GM23338 (cell line): ENCODE measurements around the gene FAM20C. TPM values are rescaled to one million over a fixed set of nuclear protein-coding genes. Genes with fewer than 3 reads are reported as not detected.

Experiments
- ATAC-seq: fragments of 200-7000 bp; cut with Tn5 transposase; 3 replicates; pipeline ENCODE4 v1.9.1; 2020
- DNase-seq: peaks from one replicate; pipeline ENCODE4 v3.0.0-alpha.2; 2015; ENCODE audit warnings: low spot score
- H2AFZ ChIP-seq: fragments of 200-600 bp; sonication (generic); 2 replicates; pipeline ENCODE4 v1.8.0; 2016; ENCODE audit warnings: antibody characterized with exemption, mild to moderate bottlenecking, moderate library complexity
- H3F3A ChIP-seq: fragments of 200-600 bp; sonication (generic); replicated peaks from 2 replicates; pipeline ENCODE4 v1.8.0; 2017; ENCODE audit warnings: antibody characterized with exemption, mixed run types, low read depth
- H3K27ac ChIP-seq: fragments of 200-600 bp; sonication (generic); 2 replicates; pipeline ENCODE4 v1.6.1; 2016; ENCODE audit warnings: low read depth
- H3K27me3 ChIP-seq: fragments of 200-600 bp; sonication (generic); 2 replicates; pipeline ENCODE4 v1.8.0; 2016; ENCODE audit warnings: mild to moderate bottlenecking, mixed run types, moderate library complexity; ENCODE audit not compliant: insufficient read depth
- H3K36me3 ChIP-seq: fragments of 200-600 bp; sonication (generic); 2 replicates; pipeline ENCODE4 v1.8.0; 2016; ENCODE audit warnings: mild to moderate bottlenecking; ENCODE audit not compliant: insufficient read depth
- H3K4me1 ChIP-seq: fragments of 200-600 bp; sonication (generic); 2 replicates; pipeline ENCODE4 v1.8.0; 2016; ENCODE audit warnings: mild to moderate bottlenecking, moderate library complexity; ENCODE audit not compliant: insufficient read depth
- H3K4me2 ChIP-seq: fragments of 200-600 bp; sonication (generic); 2 replicates; pipeline ENCODE4 v1.7.1; 2017; ENCODE audit warnings: mixed run types
- H3K4me3 ChIP-seq: fragments of 200-600 bp; sonication (generic); 2 replicates; pipeline ENCODE4 v1.6.1; 2016; ENCODE audit warnings: mixed run types
- H3K79me2 ChIP-seq: fragments of 200-600 bp; sonication (generic); replicated peaks from 2 replicates; pipeline ENCODE4 v1.8.0; 2017; ENCODE audit warnings: mild to moderate bottlenecking; ENCODE audit not compliant: insufficient read depth
- H3K9me2 ChIP-seq: fragments of 200-600 bp; sonication (generic); 2 replicates; pipeline ENCODE4 v1.8.0; 2017; ENCODE audit not compliant: insufficient read depth
- H4K20me1 ChIP-seq: fragments of 200-600 bp; sonication (generic); replicated peaks from 2 replicates; pipeline ENCODE4 v1.8.0; 2017; ENCODE audit warnings: mild to moderate bottlenecking; ENCODE audit not compliant: insufficient read depth
- H3K27ac Mint-ChIP-seq: 2 replicates; pipeline ENCODE4 v1.8.0; 2020; ENCODE audit warnings: inconsistent platforms, mild to moderate bottlenecking, moderate library complexity, mixed read lengths
- H3K27me3 Mint-ChIP-seq: 3 replicates; pipeline ENCODE4 v1.8.0; 2022; ENCODE audit warnings: low read depth, mild to moderate bottlenecking, moderate library complexity, mixed read lengths, inconsistent platforms; ENCODE audit not compliant: insufficient read depth, poor library complexity
- H3K36me3 Mint-ChIP-seq: 3 replicates; pipeline ENCODE4 v1.8.0; 2021; ENCODE audit warnings: low read depth, mild to moderate bottlenecking, inconsistent platforms, moderate library complexity, mixed read lengths
- H3K4me1 Mint-ChIP-seq: 3 replicates; pipeline ENCODE4 v1.8.0; 2020; ENCODE audit warnings: mild to moderate bottlenecking, inconsistent platforms, mixed read lengths
- H3K4me3 Mint-ChIP-seq: 3 replicates; pipeline ENCODE4 v1.8.0; 2021; ENCODE audit warnings: moderate library complexity, mild to moderate bottlenecking, inconsistent platforms, mixed read lengths
- H3K9me3 Mint-ChIP-seq: 3 replicates; pipeline ENCODE4 v1.8.0; 2020; ENCODE audit warnings: moderate library complexity, mild to moderate bottlenecking, inconsistent platforms, mixed read lengths
- CREB1 ChIP-seq: fragments of 250-450 bp; sonication (Bioruptor Pico); IDR thresholded peaks from 2 replicates; pipeline ENCODE4 v1.5.0; 2020; ENCODE audit warnings: low read depth, mild to moderate bottlenecking, moderate library complexity
- EZH2 ChIP-seq: fragments of 200-600 bp; sonication (generic); IDR thresholded peaks from one replicate; pipeline ENCODE4 v1.8.0; 2017; ENCODE audit warnings: antibody characterized with exemption, mild to moderate bottlenecking, low read depth; ENCODE audit not compliant: unreplicated experiment
- EZH2phosphoT487 ChIP-seq: fragments of 200-600 bp; sonication (generic); IDR thresholded peaks from one replicate; pipeline ENCODE4 v1.8.1; 2018; ENCODE audit warnings: antibody characterized with exemption; ENCODE audit not compliant: unreplicated experiment
- JUNB ChIP-seq: IDR thresholded peaks from one replicate; pipeline ENCODE4 v1.6.1; 2016; ENCODE audit warnings: antibody characterized with exemption; ENCODE audit not compliant: unreplicated experiment
- NANOG ChIP-seq: IDR thresholded peaks from 2 replicates; pipeline ENCODE4 v1.6.1; 2016; ENCODE audit warnings: antibody characterized with exemption, borderline replicate concordance
- POLR2AphosphoS5 ChIP-seq: IDR thresholded peaks from 2 replicates; pipeline ENCODE4 v1.6.1; 2016; ENCODE audit warnings: antibody characterized with exemption, low read depth
- STAT1 ChIP-seq: IDR thresholded peaks from one replicate; pipeline ENCODE4 v1.6.1; 2016; ENCODE audit warnings: antibody characterized with exemption; ENCODE audit not compliant: unreplicated experiment
- ZNF114 ChIP-seq: fragments of 250-450 bp; sonication (Bioruptor Pico); IDR thresholded peaks from 2 replicates; pipeline ENCODE4 v1.5.0; 2020; ENCODE audit warnings: mild to moderate bottlenecking, moderate library complexity
- ZNF331 ChIP-seq: fragments of 250-450 bp; sonication (Bioruptor Pico); IDR thresholded peaks from 2 replicates; pipeline ENCODE4 v1.5.0; 2020; ENCODE audit warnings: low read depth, mild to moderate bottlenecking, moderate library complexity
- ZNF462 ChIP-seq: fragments of 250-450 bp; sonication (Bioruptor Pico); IDR thresholded peaks from 2 replicates; pipeline ENCODE4 v1.5.0; 2020; ENCODE audit warnings: mild to moderate bottlenecking, moderate library complexity
- polyA plus RNA-seq: library from polyadenylated mRNA; unstranded; fragments of >200 nt; fragmentation: Nextera tagmentation; extraction: Ambion mirVana; gene quantifications from 2 replicates; pipeline ENCODE4 v1.2.1, GENCODE V29; 2016
- total RNA-seq: library from RNA; depleted of rRNA; stranded (reverse); fragments of >200 nt; shearing (Covaris generic); gene quantifications from 2 replicates; pipeline ENCODE4 v1.2.3, GENCODE V29; 2014
- TF ChIP-seq, protein P1 (sequence below), 2 experiments: fragments of 200-600 bp in 1 of 2; sonication (generic) in 1 of 2; conservative IDR thresholded peaks; 2 replicates each; pipeline versions ENCODE4 v1.5.1 to v1.6.1; 2016 to 2017; ENCODE audit warnings: antibody characterized with exemption in 2 of 2, low read depth in 2 of 2, mild to moderate bottlenecking in 2 of 2, moderate library complexity in 1 of 2
- TF ChIP-seq, protein P2 (sequence below): IDR thresholded peaks from 2 replicates; pipeline ENCODE4 v1.6.1; 2016; ENCODE audit warnings: antibody characterized with exemption
- TF ChIP-seq, protein P3 (sequence below): IDR thresholded peaks from one replicate; pipeline ENCODE4 v1.6.1; 2018; ENCODE audit warnings: antibody characterized with exemption; ENCODE audit not compliant: unreplicated experiment

Gene FAM20C
- total and polyA plus RNA-seq, 2 experiments from 2014 or later: 7.6 to 24.8 TPM

GRCh38 chr7:255721-256361 is 63.5 kb downstream of the FAM20C start:
- Histone ChIP-seq H3F3A (no peaks in the 10 kb centered on the region), H3K79me2 (no peaks in the 10 kb centered on the region), H3K9me2 (no peaks in the 10 kb centered on the region), H2AFZ (no peak overlapping the region), H3K4me1 (no peaks in the 10 kb centered on the region), H3K4me2 (no peak overlapping the region), H3K27me3 (no peaks in the 10 kb centered on the region), H4K20me1 (no peaks in the 10 kb centered on the region), H3K4me3 (no peak overlapping the region), H3K27ac (no peak overlapping the region), H3K36me3 (peaks cover 10% of the 10 kb centered on the region; the same call in 1 of the 2 replicates)
- DNase-seq: no peak
- H3K36me3 Mint-ChIP-seq: peaks cover 95% of the 10 kb centered on the region
- H3K4me1 Mint-ChIP-seq: no peaks in the 10 kb centered on the region; the same call in 2 of the 3 replicates
- peaks cover 73% of the 10 kb centered on the region for H3K9me3 Mint-ChIP-seq
- H3K27ac Mint-ChIP-seq: no peak overlapping the region
- TF ChIP-seq, protein P1, sequence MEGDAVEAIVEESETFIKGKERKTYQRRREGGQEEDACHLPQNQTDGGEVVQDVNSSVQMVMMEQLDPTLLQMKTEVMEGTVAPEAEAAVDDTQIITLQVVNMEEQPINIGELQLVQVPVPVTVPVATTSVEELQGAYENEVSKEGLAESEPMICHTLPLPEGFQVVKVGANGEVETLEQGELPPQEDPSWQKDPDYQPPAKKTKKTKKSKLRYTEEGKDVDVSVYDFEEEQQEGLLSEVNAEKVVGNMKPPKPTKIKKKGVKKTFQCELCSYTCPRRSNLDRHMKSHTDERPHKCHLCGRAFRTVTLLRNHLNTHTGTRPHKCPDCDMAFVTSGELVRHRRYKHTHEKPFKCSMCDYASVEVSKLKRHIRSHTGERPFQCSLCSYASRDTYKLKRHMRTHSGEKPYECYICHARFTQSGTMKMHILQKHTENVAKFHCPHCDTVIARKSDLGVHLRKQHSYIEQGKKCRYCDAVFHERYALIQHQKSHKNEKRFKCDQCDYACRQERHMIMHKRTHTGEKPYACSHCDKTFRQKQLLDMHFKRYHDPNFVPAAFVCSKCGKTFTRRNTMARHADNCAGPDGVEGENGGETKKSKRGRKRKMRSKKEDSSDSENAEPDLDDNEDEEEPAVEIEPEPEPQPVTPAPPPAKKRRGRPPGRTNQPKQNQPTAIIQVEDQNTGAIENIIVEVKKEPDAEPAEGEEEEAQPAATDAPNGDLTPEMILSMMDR (conservative IDR thresholded peaks at IDR 0.05; ENCODE audit: low read depth in 2 of 2): no peak
- TF ChIP-seq EZH2phosphoT487 (no peak), NANOG (no peak), POLR2AphosphoS5 (no peak), CREB1 (CRISPR knock-in tag) (no peak), STAT1 (no peak), ZNF114 (CRISPR knock-in tag) (no peak), ZNF331 (CRISPR knock-in tag) (no peak), ZNF462 (CRISPR knock-in tag) (no peak), EZH2 (no peak), JUNB (no peak)
- TF ChIP-seq, protein P2, sequence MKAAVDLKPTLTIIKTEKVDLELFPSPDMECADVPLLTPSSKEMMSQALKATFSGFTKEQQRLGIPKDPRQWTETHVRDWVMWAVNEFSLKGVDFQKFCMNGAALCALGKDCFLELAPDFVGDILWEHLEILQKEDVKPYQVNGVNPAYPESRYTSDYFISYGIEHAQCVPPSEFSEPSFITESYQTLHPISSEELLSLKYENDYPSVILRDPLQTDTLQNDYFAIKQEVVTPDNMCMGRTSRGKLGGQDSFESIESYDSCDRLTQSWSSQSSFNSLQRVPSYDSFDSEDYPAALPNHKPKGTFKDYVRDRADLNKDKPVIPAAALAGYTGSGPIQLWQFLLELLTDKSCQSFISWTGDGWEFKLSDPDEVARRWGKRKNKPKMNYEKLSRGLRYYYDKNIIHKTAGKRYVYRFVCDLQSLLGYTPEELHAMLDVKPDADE: no peak
- TF ChIP-seq, protein P3, sequence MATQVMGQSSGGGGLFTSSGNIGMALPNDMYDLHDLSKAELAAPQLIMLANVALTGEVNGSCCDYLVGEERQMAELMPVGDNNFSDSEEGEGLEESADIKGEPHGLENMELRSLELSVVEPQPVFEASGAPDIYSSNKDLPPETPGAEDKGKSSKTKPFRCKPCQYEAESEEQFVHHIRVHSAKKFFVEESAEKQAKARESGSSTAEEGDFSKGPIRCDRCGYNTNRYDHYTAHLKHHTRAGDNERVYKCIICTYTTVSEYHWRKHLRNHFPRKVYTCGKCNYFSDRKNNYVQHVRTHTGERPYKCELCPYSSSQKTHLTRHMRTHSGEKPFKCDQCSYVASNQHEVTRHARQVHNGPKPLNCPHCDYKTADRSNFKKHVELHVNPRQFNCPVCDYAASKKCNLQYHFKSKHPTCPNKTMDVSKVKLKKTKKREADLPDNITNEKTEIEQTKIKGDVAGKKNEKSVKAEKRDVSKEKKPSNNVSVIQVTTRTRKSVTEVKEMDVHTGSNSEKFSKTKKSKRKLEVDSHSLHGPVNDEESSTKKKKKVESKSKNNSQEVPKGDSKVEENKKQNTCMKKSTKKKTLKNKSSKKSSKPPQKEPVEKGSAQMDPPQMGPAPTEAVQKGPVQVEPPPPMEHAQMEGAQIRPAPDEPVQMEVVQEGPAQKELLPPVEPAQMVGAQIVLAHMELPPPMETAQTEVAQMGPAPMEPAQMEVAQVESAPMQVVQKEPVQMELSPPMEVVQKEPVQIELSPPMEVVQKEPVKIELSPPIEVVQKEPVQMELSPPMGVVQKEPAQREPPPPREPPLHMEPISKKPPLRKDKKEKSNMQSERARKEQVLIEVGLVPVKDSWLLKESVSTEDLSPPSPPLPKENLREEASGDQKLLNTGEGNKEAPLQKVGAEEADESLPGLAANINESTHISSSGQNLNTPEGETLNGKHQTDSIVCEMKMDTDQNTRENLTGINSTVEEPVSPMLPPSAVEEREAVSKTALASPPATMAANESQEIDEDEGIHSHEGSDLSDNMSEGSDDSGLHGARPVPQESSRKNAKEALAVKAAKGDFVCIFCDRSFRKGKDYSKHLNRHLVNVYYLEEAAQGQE: no peak
- no peak for ATAC-seq
- H3K4me3 Mint-ChIP-seq: no peak overlapping the region
- H3K27me3 Mint-ChIP-seq: peaks cover 24% of the 10 kb centered on the region
